ENCODE measurements around the gene GBE1.

GRCh38 chr3:81782585-81782984, 21.1 kb upstream of the GBE1 start:
- TF ChIP-seq ATF3 (IDR thresholded peaks at IDR 0.05; ENCODE audit: borderline replicate concordance, extremely low read depth, low read depth, low read length) (no peak), BCLAF1 (IDR thresholded peaks at IDR 0.05) (no peak), HDAC6 (IDR thresholded peaks at IDR 0.05; ENCODE audit: unreplicated experiment) (no peak), RAD21 (IDR thresholded peaks at IDR 0.05; ENCODE audit: insufficient read depth, low read depth, low read length) (0 out of 2 replicates have a peak, but pooled peaks have one; percentile 16), GATAD2B (conservative IDR thresholded peaks at IDR 0.05; ENCODE audit: low read depth) (0 out of 2 replicates have a peak, but pooled peaks have one; percentile 23), HCFC1 (IDR thresholded peaks at IDR 0.05; ENCODE audit: low read length) (no peak), SRF (IDR thresholded peaks at IDR 0.05; ENCODE audit: low read depth in 2 of 2, low read length in 2 of 2) (no peak)
